ENCODE data around the gene GTF2A1. TPM values are rescaled to one million over a fixed set of nuclear protein-coding genes. Genes with fewer than 3 reads are reported as not detected.

The GTF2A1 gene
- total RNA-seq (2022; extraction: Qiagen RNA extraction; ENCODE audit: low read depth) = 9.9 to 18.9 TPM (median 13.3 TPM) in 5 replicates

GRCh38 chr14:81220830-81221578 lies at the start of gene GTF2A1:
TSS of gene GTF2A1 (minus strand) at chr14:81220959. CDS start at chr14:81220518, 441 bp downstream.

Other genes starting within 250 kb of the GTF2A1 start
- 0.93 to 1.6 TPM (median 1.0 TPM) in 5 replicates for gene STON2, start 179.4 kb upstream of the GTF2A1 start, total RNA-seq (2022; extraction: Qiagen RNA extraction; ENCODE audit: low read depth)

Data from A549 treated with ZK216348 at 1 μM for 4 hours (cell line).